ENCODE measurements around the gene SPIRE2.
A peak's percentile ranks its signal among the peaks of the same experiment; 100 is the strongest.
"Not testable (repeated sequence)": the region's sequence is repeated elsewhere in the genome, so short reads cannot be mapped to it uniquely, and the experiment has no call there.

SPIRE2 gene

DNA sequence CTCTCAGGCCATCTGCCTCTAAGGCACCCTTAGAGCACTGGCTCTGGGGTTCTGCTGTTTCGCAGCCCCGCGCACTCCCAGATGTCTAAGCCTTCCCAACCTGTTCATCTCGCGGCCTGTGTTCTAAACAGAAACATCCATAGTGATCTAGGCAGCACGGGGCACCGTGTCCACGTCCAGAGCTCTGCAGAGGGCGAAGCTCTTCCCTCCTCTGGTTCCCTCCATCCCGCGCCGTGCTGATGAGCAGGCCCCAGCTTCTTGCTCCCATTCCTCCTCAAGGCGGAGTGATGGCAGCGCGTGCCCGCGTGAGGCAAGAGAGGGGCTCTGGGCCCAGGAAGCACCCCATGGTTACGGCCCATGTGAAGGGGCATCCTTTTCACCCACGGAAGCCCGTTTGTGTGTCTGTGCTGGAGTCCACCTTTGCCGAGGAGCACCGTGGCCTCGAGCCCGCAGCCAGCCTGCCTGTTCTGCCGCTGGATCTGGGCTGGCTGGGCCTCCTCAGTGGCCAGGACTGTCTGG is 3.6 kb downstream of the SPIRE2 start:
- TF ChIP-seq, protein P1, sequence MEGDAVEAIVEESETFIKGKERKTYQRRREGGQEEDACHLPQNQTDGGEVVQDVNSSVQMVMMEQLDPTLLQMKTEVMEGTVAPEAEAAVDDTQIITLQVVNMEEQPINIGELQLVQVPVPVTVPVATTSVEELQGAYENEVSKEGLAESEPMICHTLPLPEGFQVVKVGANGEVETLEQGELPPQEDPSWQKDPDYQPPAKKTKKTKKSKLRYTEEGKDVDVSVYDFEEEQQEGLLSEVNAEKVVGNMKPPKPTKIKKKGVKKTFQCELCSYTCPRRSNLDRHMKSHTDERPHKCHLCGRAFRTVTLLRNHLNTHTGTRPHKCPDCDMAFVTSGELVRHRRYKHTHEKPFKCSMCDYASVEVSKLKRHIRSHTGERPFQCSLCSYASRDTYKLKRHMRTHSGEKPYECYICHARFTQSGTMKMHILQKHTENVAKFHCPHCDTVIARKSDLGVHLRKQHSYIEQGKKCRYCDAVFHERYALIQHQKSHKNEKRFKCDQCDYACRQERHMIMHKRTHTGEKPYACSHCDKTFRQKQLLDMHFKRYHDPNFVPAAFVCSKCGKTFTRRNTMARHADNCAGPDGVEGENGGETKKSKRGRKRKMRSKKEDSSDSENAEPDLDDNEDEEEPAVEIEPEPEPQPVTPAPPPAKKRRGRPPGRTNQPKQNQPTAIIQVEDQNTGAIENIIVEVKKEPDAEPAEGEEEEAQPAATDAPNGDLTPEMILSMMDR (IDR thresholded peaks at IDR 0.05), result no peak
- no peak overlapping the region for H2AFZ ChIP-seq
- no peaks in the 10 kb centered on the region for H3K36me3 ChIP-seq (ENCODE audit: control insufficient read depth, insufficient read depth, low read length)
- H3K4me2 ChIP-seq (ENCODE audit: low read length), result no peak overlapping the region
- H3K9ac ChIP-seq, result no peak overlapping the region
- H3K4me3 ChIP-seq (ENCODE audit: low read depth, low read length), result no peak overlapping the region
- H3K4me1 ChIP-seq, result peaks cover 12% of the 10 kb centered on the region
- no peak overlapping the region for H3K27ac ChIP-seq
- H3K79me2 ChIP-seq, result peaks cover 5% of the 10 kb centered on the region
- H3K27me3 ChIP-seq (ENCODE audit: control insufficient read depth, insufficient read depth, low read length), result no peaks in the 10 kb centered on the region
- no peaks in the 10 kb centered on the region for H3K9me3 ChIP-seq (ENCODE audit: control insufficient read depth, low read length)

DNA sequence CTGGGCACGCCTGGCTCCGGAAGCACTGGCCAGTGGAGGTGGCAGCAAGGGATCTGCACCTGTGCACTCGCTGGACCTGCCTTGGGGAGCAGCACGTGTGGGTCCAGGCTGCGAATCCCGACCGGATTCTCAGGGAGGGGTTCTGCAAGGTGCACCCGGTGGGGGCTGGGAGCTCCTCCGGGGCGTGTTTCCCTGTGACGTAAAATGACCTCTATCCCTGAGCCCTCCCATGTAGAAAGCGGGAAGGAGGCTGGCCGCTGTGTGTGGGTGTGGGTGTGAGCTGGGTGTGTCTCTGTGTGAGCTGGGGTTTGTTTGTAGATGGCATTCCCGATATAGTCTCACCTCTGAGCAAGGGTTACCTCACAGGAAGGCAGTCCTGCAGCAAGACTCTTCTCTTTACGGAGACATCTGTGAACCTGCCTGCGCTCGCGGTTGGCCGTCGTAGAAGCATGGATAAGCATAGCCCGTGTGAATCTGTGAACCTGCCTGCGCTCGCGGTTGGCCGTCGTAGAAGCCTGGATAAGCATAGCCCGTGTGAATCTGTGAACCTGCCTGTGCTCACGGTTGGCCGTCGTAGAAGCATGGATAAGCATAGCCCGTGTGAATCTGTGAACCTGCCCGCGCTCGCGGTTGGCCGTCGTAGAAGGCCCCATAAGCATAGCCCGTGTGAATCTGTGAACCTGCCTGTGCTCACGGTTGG is 5.5 kb downstream of the SPIRE2 start:
- H3K4me1 ChIP-seq, result peaks cover 17% of the 10 kb centered on the region
- not testable (repeated sequence) for H3K9ac ChIP-seq; H3K4me3 ChIP-seq (ENCODE audit: low read depth, low read length); H3K9me3 ChIP-seq (ENCODE audit: control insufficient read depth, low read length); H3K79me2 ChIP-seq; H3K27me3 ChIP-seq (ENCODE audit: control insufficient read depth, insufficient read depth, low read length); H3K4me2 ChIP-seq (ENCODE audit: low read length); H3K27ac ChIP-seq; H2AFZ ChIP-seq; H3K36me3 ChIP-seq (ENCODE audit: control insufficient read depth, insufficient read depth, low read length)

DNA sequence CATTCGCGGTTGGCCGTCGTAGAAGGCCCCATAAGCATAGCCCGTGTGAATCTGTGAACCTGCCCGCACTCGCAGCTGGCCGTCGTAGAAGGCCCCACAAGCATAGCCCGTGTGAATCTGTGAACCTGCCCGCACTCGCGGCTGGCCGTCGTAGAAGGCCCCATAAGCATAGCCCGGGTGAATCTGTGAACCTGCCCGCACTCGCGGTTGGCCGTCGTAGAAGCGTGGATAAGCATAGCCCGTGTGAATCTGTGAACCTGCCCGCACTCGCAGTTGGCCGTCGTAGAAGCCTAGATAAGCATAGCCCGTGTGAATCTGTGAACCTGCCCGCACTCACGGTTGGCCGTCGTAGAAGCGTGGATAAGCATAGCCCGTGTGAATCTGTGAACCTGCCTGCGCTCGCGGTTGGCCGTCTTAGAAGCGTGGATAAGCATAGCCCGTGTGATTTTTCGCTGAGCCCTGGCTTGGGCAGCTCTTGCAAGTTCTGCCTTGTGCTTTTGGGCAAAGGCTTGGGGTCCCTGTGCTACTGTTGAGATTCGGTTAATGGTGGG is 6.6 kb downstream of the SPIRE2 start:
- not testable (repeated sequence) for H2AFZ ChIP-seq; H3K9ac ChIP-seq; H3K27me3 ChIP-seq (ENCODE audit: control insufficient read depth, insufficient read depth, low read length); H3K4me3 ChIP-seq (ENCODE audit: low read depth, low read length); H3K79me2 ChIP-seq; H3K27ac ChIP-seq; H3K9me3 ChIP-seq (ENCODE audit: control insufficient read depth, low read length); H3K4me2 ChIP-seq (ENCODE audit: low read length); H3K36me3 ChIP-seq (ENCODE audit: control insufficient read depth, insufficient read depth, low read length)
- peaks cover 12% of the 10 kb centered on the region for H3K4me1 ChIP-seq

DNA sequence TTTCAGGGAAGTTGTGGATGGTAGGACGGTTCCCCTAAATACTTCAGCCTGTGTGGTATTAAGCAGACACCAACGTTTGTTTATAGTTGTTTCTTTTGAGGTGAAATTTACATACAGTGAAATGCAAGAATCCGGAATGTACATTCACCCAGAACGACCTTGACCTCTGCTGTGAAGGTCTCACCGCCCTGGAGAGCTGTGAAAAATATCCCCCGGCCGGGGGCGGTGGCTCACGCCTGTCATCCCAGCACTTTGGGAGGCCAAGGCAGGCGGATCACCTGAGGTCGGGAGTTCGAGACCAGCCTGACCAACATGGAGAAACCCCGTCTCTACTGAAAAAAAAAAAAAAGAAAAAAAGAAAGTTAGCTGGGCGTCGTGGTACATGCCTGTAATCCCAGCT is 8.2 kb downstream of the SPIRE2 start:
- not testable (repeated sequence) for H3K4me2 ChIP-seq (ENCODE audit: low read length); H3K27me3 ChIP-seq (ENCODE audit: control insufficient read depth, insufficient read depth, low read length); H3K36me3 ChIP-seq (ENCODE audit: control insufficient read depth, insufficient read depth, low read length); H2AFZ ChIP-seq; H3K9ac ChIP-seq; H3K27ac ChIP-seq; H3K9me3 ChIP-seq (ENCODE audit: control insufficient read depth, low read length); H3K79me2 ChIP-seq; H3K4me3 ChIP-seq (ENCODE audit: low read depth, low read length)
- H3K4me1 ChIP-seq, result peaks cover 12% of the 10 kb centered on the region

DNA sequence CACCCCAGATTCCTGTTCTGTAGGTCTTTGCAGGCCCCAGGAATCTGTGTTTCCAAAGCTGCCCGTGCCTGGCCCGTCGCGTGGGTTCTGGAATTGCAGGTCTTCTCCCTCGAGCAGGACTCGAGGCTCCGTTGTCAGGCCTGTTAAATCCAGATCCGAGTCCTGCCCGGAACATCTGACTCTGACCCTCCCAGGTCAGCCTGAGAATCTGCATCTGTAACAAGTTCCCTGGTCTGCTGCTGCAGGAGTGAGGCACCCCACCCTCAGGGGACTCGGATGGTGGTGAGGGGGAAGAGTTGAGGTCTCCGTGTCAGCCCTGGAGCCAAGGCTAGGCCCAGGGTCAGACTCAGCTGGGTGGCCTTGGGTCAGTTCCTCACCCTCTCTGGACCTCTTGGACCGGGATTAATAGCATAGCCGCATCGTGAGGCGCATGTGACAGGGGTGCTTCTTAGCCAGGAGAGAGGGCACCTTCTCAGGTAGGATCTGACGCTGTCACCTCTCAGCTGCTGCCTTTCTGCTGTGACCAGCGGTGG is 8.8 kb downstream of the SPIRE2 start:
- Histone ChIP-seq H3K4me3 (ENCODE audit: low read depth, low read length) (no peak overlapping the region), H3K36me3 (ENCODE audit: control insufficient read depth, insufficient read depth, low read length) (no peaks in the 10 kb centered on the region), H3K4me2 (ENCODE audit: low read length) (no peak overlapping the region), H3K27ac (peak overlapping the region; percentile 81), H3K4me1 (peaks cover 12% of the 10 kb centered on the region), H3K79me2 (peaks cover 5% of the 10 kb centered on the region), H3K27me3 (ENCODE audit: control insufficient read depth, insufficient read depth, low read length) (no peaks in the 10 kb centered on the region), H3K9ac (no peak overlapping the region), H3K9me3 (ENCODE audit: control insufficient read depth, low read length) (no peaks in the 10 kb centered on the region), H2AFZ (peak overlapping the region; percentile 66)
- TF ChIP-seq, protein P1 (IDR thresholded peaks at IDR 0.05), result no peak

DNA sequence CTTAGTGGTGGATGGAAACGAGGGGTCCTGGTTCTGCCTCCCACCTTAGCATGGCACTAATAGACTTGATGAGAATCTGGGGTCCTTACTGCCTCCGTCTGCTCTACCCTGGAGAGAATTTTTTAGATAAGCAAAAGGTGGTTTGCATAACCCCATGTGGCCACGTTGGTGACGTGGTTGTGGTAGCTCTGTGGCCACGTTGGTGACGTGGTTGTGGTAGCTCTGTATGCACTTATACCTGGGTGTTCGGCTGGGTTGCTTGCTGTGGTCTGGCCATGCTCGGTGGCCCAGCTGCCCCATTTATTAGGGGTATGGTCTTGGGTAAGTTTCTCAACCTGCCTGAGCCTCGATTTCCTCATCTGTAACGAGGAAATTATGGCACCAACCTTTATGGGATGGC is 13.0 kb downstream of the SPIRE2 start:
- H3K36me3 ChIP-seq (ENCODE audit: control insufficient read depth, insufficient read depth, low read length), result no peaks in the 10 kb centered on the region
- H3K4me1 ChIP-seq, result peaks cover 23% of the 10 kb centered on the region
- no peak overlapping the region for H3K4me2 ChIP-seq (ENCODE audit: low read length)
- no peak overlapping the region for H2AFZ ChIP-seq
- H3K27ac ChIP-seq, result no peak overlapping the region
- H3K9ac ChIP-seq, result no peak overlapping the region
- TF ChIP-seq, protein P1 (IDR thresholded peaks at IDR 0.05), result no peak
- H3K4me3 ChIP-seq (ENCODE audit: low read depth, low read length), result no peak overlapping the region
- H3K27me3 ChIP-seq (ENCODE audit: control insufficient read depth, insufficient read depth, low read length), result no peaks in the 10 kb centered on the region
- H3K79me2 ChIP-seq, result no peaks in the 10 kb centered on the region
- H3K9me3 ChIP-seq (ENCODE audit: control insufficient read depth, low read length), result no peaks in the 10 kb centered on the region
